Stimulated activated CD4-positive, alpha-beta T cell treated with anti-CD3 and anti-CD28 coated beads, Interleukin-2, amount 100 ng/mL, for 4 hours (primary cell): ENCODE measurements around the gene TMEM179.
"Not testable (repeated sequence)": the region's sequence is repeated elsewhere in the genome, so short reads cannot be mapped to it uniquely, and the experiment has no call there.

ENCODE experiments used
- DNase-seq: peaks from one replicate; pipeline ENCODE4 v3.0.0-alpha.2; 2020; ENCODE audit warnings: low read depth

TMEM179 gene

GRCh38 chr14:104604458-104605449 lies at the start of gene TMEM179:
Gene TMEM179, minus strand, starts transcription at chr14:104604772. Its CDS starts 31 bp downstream, at chr14:104604741.
- no peak for DNase-seq

- no peak for DNase-seq
Measured at GRCh38 chr14:104654119-104654518, 49.5 kb upstream of the TMEM179 start.

GRCh38 chr14:104653130-104653920 lies 48.8 kb upstream of the TMEM179 start:
- DNase-seq = not testable (repeated sequence)

DNA sequence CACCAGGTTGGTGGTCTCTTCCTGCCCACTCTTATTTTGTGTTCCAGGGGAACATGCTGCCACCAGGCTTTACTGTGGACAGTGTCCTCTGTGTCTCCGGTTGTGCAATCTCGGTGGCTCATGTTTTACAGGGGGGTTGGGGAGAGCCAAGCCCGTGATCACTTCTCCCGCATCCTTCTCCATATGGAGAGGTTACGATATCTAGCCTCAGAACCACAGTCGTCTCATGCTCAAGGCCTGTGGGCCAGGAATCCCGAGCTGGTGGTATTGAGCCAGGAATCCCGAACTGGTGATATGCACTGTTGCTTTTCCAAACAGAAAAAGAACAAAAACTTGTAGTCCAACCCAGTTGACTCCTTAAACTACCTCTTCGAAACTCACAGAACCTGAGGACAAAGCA lies 47.8 kb upstream of the TMEM179 start:
- DNase-seq = no peak

DNA sequence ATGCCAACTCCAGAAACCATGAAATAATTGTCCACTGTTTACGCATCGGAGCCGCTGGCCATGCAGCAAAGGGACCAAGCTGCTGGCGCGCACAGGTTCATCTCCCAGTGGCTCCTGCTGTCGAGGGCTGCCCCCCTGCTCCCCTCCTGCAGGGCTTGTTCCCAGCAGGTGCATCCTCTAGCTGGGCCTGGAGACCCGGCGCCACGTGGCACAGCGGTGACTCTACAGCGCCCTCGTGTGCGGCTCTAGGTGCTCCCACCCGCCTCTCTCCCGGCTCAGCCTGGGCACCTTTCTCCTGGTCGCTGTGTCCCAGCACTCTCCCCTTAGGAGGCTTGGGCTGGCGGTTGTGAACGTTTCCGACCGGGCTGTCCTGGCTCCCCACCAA lies 47.3 kb upstream of the TMEM179 start:
- no peak for DNase-seq

GRCh38 chr14:104650981-104651875 lies 46.7 kb upstream of the TMEM179 start:
- DNase-seq = no peak

- DNase-seq = peak; percentile 50
Measured at GRCh38 chr14:104650057-104650980, 45.7 kb upstream of the TMEM179 start.

DNA sequence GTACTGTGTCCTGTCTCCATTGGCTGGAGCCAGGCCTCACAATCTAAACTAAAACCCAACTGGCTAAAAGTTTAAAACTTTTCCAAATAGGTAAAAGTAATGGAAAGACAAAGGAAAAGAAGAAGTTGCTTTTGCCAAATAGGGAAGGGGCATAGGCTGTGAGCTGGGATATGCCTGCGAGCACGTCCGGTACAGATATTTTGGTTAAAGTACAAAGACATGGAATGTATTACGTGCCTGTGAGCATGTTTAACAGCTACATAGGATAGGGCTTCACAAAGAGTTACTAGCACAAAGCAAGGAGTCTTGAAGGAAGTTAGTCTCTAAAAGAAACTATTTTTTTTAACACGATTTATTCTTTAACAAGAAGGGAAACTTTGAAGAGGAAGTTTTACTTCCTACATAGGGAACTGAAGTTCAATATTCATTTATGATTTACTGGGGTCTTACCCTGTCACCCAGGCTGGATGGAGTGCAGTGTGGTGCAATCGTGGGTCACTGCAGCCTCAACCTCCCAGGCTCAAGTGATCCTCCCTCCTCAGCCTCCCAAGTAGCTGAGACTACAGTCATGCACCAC lies 43.0 kb upstream of the TMEM179 start:
- DNase-seq = no peak

- no peak for DNase-seq
Measured at GRCh38 chr14:104644656-104645378, 40.2 kb upstream of the TMEM179 start.

- no peak for DNase-seq
Measured at GRCh38 chr14:104644091-104644635, 39.6 kb upstream of the TMEM179 start.

GRCh38 chr14:104643306-104643705 lies 38.7 kb upstream of the TMEM179 start:
- no peak for DNase-seq

- DNase-seq = no peak
Measured at GRCh38 chr14:104642540-104642868, 37.9 kb upstream of the TMEM179 start.

- no peak for DNase-seq
Measured at GRCh38 chr14:104641753-104642539, 37.4 kb upstream of the TMEM179 start.

DNA sequence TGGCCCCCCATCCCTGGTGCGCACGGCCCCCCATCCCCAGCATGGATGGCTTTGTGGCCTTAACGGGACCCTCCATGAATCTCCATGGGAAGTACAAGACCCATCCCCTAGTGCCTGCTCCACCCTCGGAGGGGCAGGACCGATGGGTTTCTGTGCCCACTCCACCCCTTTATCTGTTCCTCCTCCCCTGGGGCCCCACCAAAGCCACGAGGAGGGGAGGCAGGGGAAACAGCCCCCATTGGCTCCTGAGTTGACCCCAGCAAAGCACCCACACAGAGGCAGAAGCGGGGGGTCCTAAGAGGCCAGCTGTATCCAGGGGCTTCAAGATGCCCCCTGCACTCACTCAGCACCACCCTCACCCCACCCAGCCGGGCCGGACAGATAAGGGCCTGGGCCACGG lies 36.1 kb upstream of the TMEM179 start:
- DNase-seq = no peak

DNA sequence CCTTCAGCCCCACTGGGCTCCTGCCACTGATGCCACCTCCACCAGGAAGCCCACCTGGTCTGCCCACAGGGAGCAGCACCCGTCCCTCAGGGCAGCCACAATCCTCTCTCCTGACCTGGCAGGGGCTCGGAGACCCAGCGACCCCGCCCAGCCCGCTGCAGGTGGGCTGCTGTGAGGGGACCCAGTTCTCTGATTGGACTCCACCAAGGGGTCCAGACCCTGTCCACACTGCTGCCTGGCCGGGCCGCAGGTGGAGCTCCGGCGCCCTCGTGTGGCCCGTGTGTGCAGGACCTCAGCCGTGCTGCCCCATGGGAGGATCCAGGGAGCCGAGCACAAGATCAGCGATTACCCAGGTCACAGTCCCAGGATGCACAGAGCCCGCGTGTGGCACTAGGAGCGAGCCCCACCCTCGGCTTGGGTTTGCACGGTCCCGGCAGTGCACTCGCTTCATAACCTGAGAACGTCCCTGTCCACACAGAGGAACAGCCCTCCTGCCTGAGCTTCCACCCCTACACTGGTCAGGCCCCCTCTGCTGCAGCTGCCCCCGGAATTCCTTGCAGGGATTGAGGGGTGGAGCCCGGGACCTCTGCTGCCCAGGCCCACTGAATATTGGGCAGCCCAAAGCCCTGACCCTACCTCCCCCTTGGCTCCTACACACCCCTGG lies 35.4 kb upstream of the TMEM179 start:
- no peak for DNase-seq

DNA sequence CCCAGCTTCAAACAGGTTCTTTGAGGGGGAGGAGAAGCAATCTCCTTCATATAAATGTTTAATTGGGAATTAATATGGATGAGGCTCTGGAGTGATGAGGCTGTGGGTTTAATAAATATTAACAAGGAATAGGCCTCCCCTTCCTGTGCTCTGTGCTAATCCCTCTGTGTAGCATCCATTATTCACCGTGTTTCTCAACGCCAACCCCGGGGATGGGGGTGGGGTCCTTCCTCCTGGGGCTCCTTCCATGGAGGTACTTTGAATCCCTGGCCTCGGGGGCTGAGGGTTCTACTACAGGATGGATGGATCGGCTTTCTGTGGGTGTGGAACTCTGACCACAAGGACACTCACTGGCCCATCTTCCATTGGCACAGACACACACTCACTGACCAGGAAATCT lies 34.9 kb upstream of the TMEM179 start:
- DNase-seq = no peak

GRCh38 chr14:104638927-104639450 lies 34.4 kb upstream of the TMEM179 start:
- DNase-seq = no peak

DNA sequence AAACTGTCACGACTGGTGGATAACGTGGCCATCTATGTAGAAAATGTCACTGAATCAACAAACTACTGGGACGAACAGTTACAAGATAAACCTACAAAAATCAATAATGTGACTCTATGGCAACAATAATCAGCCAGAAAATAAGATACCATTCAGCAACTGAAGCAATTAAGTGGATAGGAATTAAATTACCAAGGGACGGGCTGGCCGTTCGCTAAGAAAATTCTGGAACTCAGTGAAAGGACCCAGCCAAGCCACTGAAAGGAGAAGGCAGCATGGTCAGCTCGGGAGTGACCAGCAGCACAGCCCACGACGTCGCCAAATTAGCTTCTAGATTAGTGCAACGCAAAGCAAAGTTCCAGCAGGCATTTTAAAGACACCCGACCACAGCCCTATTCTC lies 33.6 kb upstream of the TMEM179 start:
- no peak for DNase-seq
